Measurements from ENCODE around the gene ITGBL1. TPM values are rescaled to one million over a fixed set of nuclear protein-coding genes. Genes with fewer than 3 reads are reported as not detected.

ITGBL1 gene
- total RNA-seq, 1 experiment from 2014 or later = 0.22 TPM

GRCh38 chr13:101640788-101641400 lies 188.4 kb downstream of the ITGBL1 start:
- ATAC-seq (no peak), DNase-seq (ENCODE audit: low spot score) (no peak)
- Mint-ChIP-seq H3K9me3 (peaks cover 4% of the 10 kb centered on the region; the same call in 1 of the 2 replicates), H3K4me3 (no peak overlapping the region), H3K27ac (no peak overlapping the region), H3K4me1 (no peaks in the 10 kb centered on the region), H3K27me3 (ENCODE audit: low read depth) (no peaks in the 10 kb centered on the region; the same call in 1 of the 2 replicates), H3K36me3 (no peaks in the 10 kb centered on the region)
- TF ChIP-seq JUN (CRISPR knock-in tag; IDR thresholded peaks at IDR 0.05) (no peak), FOXK1 (CRISPR knock-in tag; IDR thresholded peaks at IDR 0.05) (no peak), EMX1 (CRISPR knock-in tag; IDR thresholded peaks at IDR 0.05) (no peak), TEAD1 (CRISPR knock-in tag; IDR thresholded peaks at IDR 0.05) (no peak), KAT7 (CRISPR knock-in tag; IDR thresholded peaks at IDR 0.05; ENCODE audit: borderline replicate concordance) (no peak), SMAD3 (CRISPR knock-in tag; IDR thresholded peaks at IDR 0.05; ENCODE audit: borderline replicate concordance) (no peak), ZBTB21 (CRISPR knock-in tag; IDR thresholded peaks at IDR 0.05; ENCODE audit: borderline replicate concordance) (no peak), ATF6 (CRISPR knock-in tag; IDR thresholded peaks at IDR 0.05) (no peak), OVOL2 (CRISPR knock-in tag; IDR thresholded peaks at IDR 0.05; ENCODE audit: borderline replicate concordance) (no peak)
- TF ChIP-seq, protein P1, sequence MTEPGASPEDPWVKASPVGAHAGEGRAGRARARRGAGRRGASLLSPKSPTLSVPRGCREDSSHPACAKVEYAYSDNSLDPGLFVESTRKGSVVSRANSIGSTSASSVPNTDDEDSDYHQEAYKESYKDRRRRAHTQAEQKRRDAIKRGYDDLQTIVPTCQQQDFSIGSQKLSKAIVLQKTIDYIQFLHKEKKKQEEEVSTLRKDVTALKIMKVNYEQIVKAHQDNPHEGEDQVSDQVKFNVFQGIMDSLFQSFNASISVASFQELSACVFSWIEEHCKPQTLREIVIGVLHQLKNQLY (CRISPR knock-in tag; IDR thresholded peaks at IDR 0.05) = no peak
- TF ChIP-seq, protein P2, sequence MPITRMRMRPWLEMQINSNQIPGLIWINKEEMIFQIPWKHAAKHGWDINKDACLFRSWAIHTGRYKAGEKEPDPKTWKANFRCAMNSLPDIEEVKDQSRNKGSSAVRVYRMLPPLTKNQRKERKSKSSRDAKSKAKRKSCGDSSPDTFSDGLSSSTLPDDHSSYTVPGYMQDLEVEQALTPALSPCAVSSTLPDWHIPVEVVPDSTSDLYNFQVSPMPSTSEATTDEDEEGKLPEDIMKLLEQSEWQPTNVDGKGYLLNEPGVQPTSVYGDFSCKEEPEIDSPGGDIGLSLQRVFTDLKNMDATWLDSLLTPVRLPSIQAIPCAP (CRISPR knock-in tag; IDR thresholded peaks at IDR 0.05) = no peak
- TF ChIP-seq, protein P3, sequence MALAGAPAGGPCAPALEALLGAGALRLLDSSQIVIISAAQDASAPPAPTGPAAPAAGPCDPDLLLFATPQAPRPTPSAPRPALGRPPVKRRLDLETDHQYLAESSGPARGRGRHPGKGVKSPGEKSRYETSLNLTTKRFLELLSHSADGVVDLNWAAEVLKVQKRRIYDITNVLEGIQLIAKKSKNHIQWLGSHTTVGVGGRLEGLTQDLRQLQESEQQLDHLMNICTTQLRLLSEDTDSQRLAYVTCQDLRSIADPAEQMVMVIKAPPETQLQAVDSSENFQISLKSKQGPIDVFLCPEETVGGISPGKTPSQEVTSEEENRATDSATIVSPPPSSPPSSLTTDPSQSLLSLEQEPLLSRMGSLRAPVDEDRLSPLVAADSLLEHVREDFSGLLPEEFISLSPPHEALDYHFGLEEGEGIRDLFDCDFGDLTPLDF (CRISPR knock-in tag; IDR thresholded peaks at IDR 0.05) = no peak
- ChIA-PET POLR2A (no interaction called here), CTCF (no interaction called here)

DNA sequence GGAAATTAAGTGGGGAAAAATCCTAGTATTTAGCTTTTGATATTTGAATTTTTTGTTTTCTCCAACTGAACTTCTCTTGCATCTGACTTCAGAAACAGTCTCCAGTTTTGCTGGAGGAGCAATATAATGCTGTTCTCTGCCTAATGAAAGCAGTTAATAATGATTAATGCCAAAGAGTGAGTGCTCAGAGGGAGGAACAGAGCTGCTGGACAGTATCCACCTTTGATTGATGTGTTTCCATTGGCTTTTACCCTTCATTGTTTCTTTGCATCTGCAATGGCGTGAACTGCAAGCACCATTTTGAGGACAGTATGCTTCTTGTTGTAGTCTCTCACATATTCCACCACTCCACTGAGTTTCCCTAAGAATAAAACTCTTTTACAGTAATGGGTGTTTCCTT lies 193.4 kb downstream of the ITGBL1 start:
- Mint-ChIP-seq H3K4me3 (no peak overlapping the region), H3K4me1 (no peaks in the 10 kb centered on the region), H3K27ac (no peak overlapping the region), H3K9me3 (peaks cover 3% of the 10 kb centered on the region; the same call in 1 of the 2 replicates), H3K36me3 (no peaks in the 10 kb centered on the region), H3K27me3 (ENCODE audit: low read depth) (no peaks in the 10 kb centered on the region; the same call in 1 of the 2 replicates)
- CTCF ChIA-PET = no interaction called here
- ATAC-seq (no peak), DNase-seq (ENCODE audit: low spot score) (no peak)
- POLR2A ChIA-PET = no interaction called here
- TF ChIP-seq MYBL2 (CRISPR knock-in tag; IDR thresholded peaks at IDR 0.05) (no peak), JAZF1 (CRISPR knock-in tag; IDR thresholded peaks at IDR 0.05) (no peak), FOXJ3 (CRISPR knock-in tag; IDR thresholded peaks at IDR 0.05; ENCODE audit: borderline replicate concordance) (no peak), IRF2 (CRISPR knock-in tag; IDR thresholded peaks at IDR 0.05; ENCODE audit: borderline replicate concordance, low read depth) (no peak), ZNF232 (CRISPR knock-in tag; IDR thresholded peaks at IDR 0.05) (no peak), ATF2 (CRISPR knock-in tag; IDR thresholded peaks at IDR 0.05; ENCODE audit: borderline replicate concordance, low read depth) (no peak), CREM (CRISPR knock-in tag; IDR thresholded peaks at IDR 0.05) (no peak), ZNF138 (CRISPR knock-in tag; conservative IDR thresholded peaks at IDR 0.05) (no peak), SP1 (CRISPR knock-in tag; conservative IDR thresholded peaks at IDR 0.05) (no peak), ZNF425 (CRISPR knock-in tag; conservative IDR thresholded peaks at IDR 0.05) (no peak)
- TF ChIP-seq, protein P1 (CRISPR knock-in tag; IDR thresholded peaks at IDR 0.05) = no peak
- TF ChIP-seq, protein P4, sequence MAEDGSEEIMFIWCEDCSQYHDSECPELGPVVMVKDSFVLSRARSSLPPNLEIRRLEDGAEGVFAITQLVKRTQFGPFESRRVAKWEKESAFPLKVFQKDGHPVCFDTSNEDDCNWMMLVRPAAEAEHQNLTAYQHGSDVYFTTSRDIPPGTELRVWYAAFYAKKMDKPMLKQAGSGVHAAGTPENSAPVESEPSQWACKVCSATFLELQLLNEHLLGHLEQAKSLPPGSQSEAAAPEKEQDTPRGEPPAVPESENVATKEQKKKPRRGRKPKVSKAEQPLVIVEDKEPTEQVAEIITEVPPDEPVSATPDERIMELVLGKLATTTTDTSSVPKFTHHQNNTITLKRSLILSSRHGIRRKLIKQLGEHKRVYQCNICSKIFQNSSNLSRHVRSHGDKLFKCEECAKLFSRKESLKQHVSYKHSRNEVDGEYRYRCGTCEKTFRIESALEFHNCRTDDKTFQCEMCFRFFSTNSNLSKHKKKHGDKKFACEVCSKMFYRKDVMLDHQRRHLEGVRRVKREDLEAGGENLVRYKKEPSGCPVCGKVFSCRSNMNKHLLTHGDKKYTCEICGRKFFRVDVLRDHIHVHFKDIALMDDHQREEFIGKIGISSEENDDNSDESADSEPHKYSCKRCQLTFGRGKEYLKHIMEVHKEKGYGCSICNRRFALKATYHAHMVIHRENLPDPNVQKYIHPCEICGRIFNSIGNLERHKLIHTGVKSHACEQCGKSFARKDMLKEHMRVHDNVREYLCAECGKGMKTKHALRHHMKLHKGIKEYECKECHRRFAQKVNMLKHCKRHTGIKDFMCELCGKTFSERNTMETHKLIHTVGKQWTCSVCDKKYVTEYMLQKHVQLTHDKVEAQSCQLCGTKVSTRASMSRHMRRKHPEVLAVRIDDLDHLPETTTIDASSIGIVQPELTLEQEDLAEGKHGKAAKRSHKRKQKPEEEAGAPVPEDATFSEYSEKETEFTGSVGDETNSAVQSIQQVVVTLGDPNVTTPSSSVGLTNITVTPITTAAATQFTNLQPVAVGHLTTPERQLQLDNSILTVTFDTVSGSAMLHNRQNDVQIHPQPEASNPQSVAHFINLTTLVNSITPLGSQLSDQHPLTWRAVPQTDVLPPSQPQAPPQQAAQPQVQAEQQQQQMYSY (CRISPR knock-in tag; IDR thresholded peaks at IDR 0.05) = no peak
